Testis (tissue), 3 donors: ENCODE results near the gene NUBP1. TPM values are rescaled to one million over a fixed set of nuclear protein-coding genes. Genes with fewer than 3 reads are reported as not detected.

Experiments
- DNase-seq: peaks from one replicate; pipeline ENCODE4 v3.0.0-alpha.2; 2019
- H3K27ac ChIP-seq, 2 donors: fragments of 200-600 bp; sonication (generic); one replicate each; pipeline ENCODE4 v1.5.1; 2019
- H3K27me3 ChIP-seq: fragments of 200-600 bp; sonication (generic); one replicate; pipeline ENCODE4 v1.5.1; 2019
- H3K36me3 ChIP-seq: fragments of 200-600 bp; sonication (generic); one replicate; pipeline ENCODE4 v1.5.1; 2017; ENCODE audit warnings: low read depth; ENCODE audit errors: missing control alignments
- H3K4me1 ChIP-seq: fragments of 200-600 bp; sonication (generic); one replicate; pipeline ENCODE4 v1.5.1; 2019
- H3K4me3 ChIP-seq, 2 donors: fragments of 200-600 bp; sonication (generic); one replicate each; pipeline ENCODE4 v1.5.1; 2017 to 2019
- H3K9me3 ChIP-seq: fragments of 200-600 bp; sonication (generic); one replicate; pipeline ENCODE4 v1.5.1; 2017
- POLR2A ChIP-seq: fragments of 450-650 bp; IDR thresholded peaks from one replicate; pipeline ENCODE4 v1.6.1; 2017; ENCODE audit warnings: antibody characterized with exemption, mild to moderate bottlenecking, moderate library complexity
- WGBS, 2 donors: methylation state at CpG; one replicate each; pipeline ENCODE4 v1.1.5; 2018; 5-methylcytosine and 5-hydroxymethylcytosine counted together
- intact Hi-C: fragments of 100-400 bp; cut with DNase I; formaldehyde crosslinking; loops from one replicate; pipeline ENCODE4 v1.15.1; 2023; ENCODE audit warnings: low total_unique reads
- polyA plus RNA-seq: library from polyadenylated mRNA; stranded (reverse); fragments of 350-450 nt; fragmentation: Illumina TruSeq; extraction: RNeasy Lipid Tissue Mini Kit (QIAGEN cat#74804); gene quantifications from one replicate; pipeline ENCODE4 v1.2.3, GENCODE V29; 2014; ENCODE audit warnings: low read depth, low replicate concordance; ENCODE audit not compliant: insufficient read depth
- total RNA-seq, 2 donors: library from RNA; depleted of rRNA; stranded (reverse); fragments of >200 nt; gene quantifications; one replicate each; pipeline ENCODE4 v1.2.3, GENCODE V29; 2016
- TF ChIP-seq, protein P1 (sequence below), 3 experiments: fragments of 450-650 bp in 2 of 3; fragments of 200-600 bp in 1 of 3; sonication (generic) in 1 of 3; IDR thresholded peaks; one replicate each; pipeline ENCODE4 v1.5.1; 2016 to 2019; ENCODE audit warnings: antibody characterized with exemption in 3 of 3, mild to moderate bottlenecking in 2 of 3, moderate library complexity in 1 of 3

The NUBP1 gene
- total and polyA plus RNA-seq, 3 donors from 2014 or later, result 23.0 to 41.1 (median 33.9) TPM

GRCh38 chr16:10699756-10700155 lies 43.9 kb upstream of the NUBP1 start:
- no peaks in the 10 kb centered on the region for H3K4me1 ChIP-seq
- no peak overlapping the region for H3K4me3 ChIP-seq
- H3K9me3 ChIP-seq, result no peaks in the 10 kb centered on the region
- TF ChIP-seq, protein P1, sequence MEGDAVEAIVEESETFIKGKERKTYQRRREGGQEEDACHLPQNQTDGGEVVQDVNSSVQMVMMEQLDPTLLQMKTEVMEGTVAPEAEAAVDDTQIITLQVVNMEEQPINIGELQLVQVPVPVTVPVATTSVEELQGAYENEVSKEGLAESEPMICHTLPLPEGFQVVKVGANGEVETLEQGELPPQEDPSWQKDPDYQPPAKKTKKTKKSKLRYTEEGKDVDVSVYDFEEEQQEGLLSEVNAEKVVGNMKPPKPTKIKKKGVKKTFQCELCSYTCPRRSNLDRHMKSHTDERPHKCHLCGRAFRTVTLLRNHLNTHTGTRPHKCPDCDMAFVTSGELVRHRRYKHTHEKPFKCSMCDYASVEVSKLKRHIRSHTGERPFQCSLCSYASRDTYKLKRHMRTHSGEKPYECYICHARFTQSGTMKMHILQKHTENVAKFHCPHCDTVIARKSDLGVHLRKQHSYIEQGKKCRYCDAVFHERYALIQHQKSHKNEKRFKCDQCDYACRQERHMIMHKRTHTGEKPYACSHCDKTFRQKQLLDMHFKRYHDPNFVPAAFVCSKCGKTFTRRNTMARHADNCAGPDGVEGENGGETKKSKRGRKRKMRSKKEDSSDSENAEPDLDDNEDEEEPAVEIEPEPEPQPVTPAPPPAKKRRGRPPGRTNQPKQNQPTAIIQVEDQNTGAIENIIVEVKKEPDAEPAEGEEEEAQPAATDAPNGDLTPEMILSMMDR (IDR thresholded peaks at IDR 0.05), result no peak
- TF ChIP-seq POLR2A, result no peak
- intact Hi-C loops, result no loop called here
- no peaks in the 10 kb centered on the region for H3K36me3 ChIP-seq
- H3K27me3 ChIP-seq, result no peaks in the 10 kb centered on the region
- H3K27ac ChIP-seq, result no peak overlapping the region
- WGBS, 2 donors, result 77 to 80% methylated on average over 1 of the region's 1 CpG
- DNase-seq, result no peak

DNA sequence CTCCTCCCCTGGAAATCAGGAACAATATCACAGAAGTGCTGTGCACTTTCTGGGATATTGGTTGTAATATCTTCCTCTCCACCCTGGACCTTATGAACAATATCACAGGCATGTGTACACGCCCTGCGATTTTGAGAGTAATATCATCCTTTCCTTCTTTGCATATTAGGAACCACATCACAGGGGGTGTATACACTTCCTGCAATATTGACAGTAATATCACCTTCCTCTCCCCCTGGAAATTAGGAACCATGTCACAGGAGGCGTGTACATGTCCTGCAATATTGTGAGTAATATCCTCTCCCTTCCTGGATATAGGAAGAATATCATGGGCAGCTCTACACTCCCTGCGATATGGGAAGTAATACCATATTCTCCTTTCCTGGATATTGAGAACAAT lies 34.7 kb upstream of the NUBP1 start:
- no peak overlapping the region for H3K27ac ChIP-seq
- 59 to 61% methylated on average over 4 of the region's 4 CpGs for WGBS, 2 donors
- intact Hi-C loops, result no loop called here
- H3K36me3 ChIP-seq, result no peaks in the 10 kb centered on the region
- no peaks in the 10 kb centered on the region for H3K4me1 ChIP-seq
- H3K27me3 ChIP-seq, result no peaks in the 10 kb centered on the region
- H3K4me3 ChIP-seq, result no peak overlapping the region
- no peaks in the 10 kb centered on the region for H3K9me3 ChIP-seq
- no peak for DNase-seq
- TF ChIP-seq POLR2A, result no peak
- TF ChIP-seq, protein P1 (IDR thresholded peaks at IDR 0.05), result no peak

- intact Hi-C loops, result loop anchor here (5.0 kb wide), 1 partner anchor 216 kb away; no protein-coding TSS in a partner anchor
- WGBS, 2 donors, result 26 to 65% methylated on average over 15 to 16 of the region's 16 CpGs
- H3K36me3 ChIP-seq, result no peaks in the 10 kb centered on the region
- no peaks in the 10 kb centered on the region for H3K9me3 ChIP-seq
- no peak for TF ChIP-seq POLR2A
- TF ChIP-seq, protein P1 (IDR thresholded peaks at IDR 0.05), result no peak
- peak; percentile 66 for DNase-seq
- H3K27me3 ChIP-seq, result no peaks in the 10 kb centered on the region
- peaks cover 5% of the 10 kb centered on the region for H3K4me1 ChIP-seq
- H3K27ac ChIP-seq, result no peak overlapping the region
- H3K4me3 ChIP-seq, result no peak overlapping the region
Measured at GRCh38 chr16:10728003-10728887, 15.4 kb upstream of the NUBP1 start.

GRCh38 chr16:10729104-10730048 lies 14.3 kb upstream of the NUBP1 start:
- H3K4me1 ChIP-seq, result peaks cover 5% of the 10 kb centered on the region
- no peaks in the 10 kb centered on the region for H3K36me3 ChIP-seq
- peak; percentile 59 for DNase-seq
- intact Hi-C loops, result loop anchor here (5.0 kb wide), 1 partner anchor 217 kb away; no protein-coding TSS in a partner anchor
- no peak overlapping the region for H3K4me3 ChIP-seq
- H3K27ac ChIP-seq, result no peak overlapping the region
- TF ChIP-seq, protein P1 (IDR thresholded peaks at IDR 0.05), result no peak
- TF ChIP-seq POLR2A, result no peak
- no peaks in the 10 kb centered on the region for H3K9me3 ChIP-seq
- 65 to 70% methylated on average over 12 to 19 of the region's 19 CpGs for WGBS, 2 donors
- no peaks in the 10 kb centered on the region for H3K27me3 ChIP-seq
